NB4 (cell line): ENCODE results near the gene ELAPOR1.

ENCODE experiments used
- CTCF ChIP-seq: IDR thresholded peaks from one replicate; pipeline ENCODE4 v1.5.1; 2012; ENCODE audit warnings: low read depth, low read length
- POLR2A ChIP-seq: IDR thresholded peaks from 2 replicates; pipeline ENCODE4 v1.6.1; 2011; ENCODE audit warnings: mild to moderate bottlenecking; ENCODE audit not compliant: insufficient read length; ENCODE audit errors: extremely low read depth

- TF ChIP-seq CTCF, result no peak
- no peak for TF ChIP-seq POLR2A
Observed at GRCh38 chr1:109111386-109112055, 2.4 kb upstream of the ELAPOR1 start.
